ENCODE measurements around the gene JADE2. TPM values are rescaled to one million over a fixed set of nuclear protein-coding genes. Genes with fewer than 3 reads are reported as not detected.

JADE2 gene
- total and polyA plus RNA-seq, 4 donors = 3.9 to 11.4 (median 5.5) TPM

DNA sequence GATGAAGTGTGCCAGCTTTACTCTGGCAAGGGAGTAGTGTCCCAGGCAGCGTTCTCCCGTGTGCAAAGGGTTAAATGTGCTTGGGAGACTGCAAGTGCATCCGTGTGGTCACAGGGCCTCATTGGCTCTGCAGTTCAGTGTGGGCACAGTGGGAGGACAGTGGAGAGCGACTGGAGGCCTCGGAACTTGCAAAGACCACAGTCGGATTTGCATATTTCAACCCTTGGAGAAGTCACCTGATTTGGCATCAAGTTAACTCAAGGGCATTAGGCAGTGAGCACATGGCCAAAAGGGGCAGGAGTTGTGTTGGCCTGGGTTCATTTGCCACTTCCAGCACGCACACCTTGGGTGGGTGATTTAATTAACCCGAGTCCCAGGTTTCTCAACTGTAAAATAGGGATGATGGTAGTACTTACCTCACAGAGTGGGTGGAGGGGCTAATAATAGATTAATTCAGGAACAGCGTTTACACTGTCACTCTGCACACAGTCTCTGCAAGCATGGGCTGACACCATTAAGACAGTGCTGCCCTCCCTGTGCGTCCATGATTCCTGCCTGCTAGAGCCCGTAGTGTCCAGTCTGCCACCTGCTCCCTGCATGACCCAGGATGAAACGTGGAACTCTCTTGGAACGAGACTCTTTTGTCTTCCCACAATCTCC lies 22.7 kb downstream of the JADE2 start:
- peaks cover 0 to 7% (median 0%) of the 10 kb centered on the region in 4 donors for H3K4me1 ChIP-seq (ENCODE audit: control insufficient read depth in 4 of 4, insufficient read depth in 4 of 4, low read length in 3 of 4)
- TF ChIP-seq, protein P1, sequence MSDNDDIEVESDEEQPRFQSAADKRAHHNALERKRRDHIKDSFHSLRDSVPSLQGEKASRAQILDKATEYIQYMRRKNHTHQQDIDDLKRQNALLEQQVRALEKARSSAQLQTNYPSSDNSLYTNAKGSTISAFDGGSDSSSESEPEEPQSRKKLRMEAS (IDR thresholded peaks at IDR 0.05) = no peak
- TF ChIP-seq JUND (IDR thresholded peaks at IDR 0.05) = no peak
- TF ChIP-seq TAF1 (conservative IDR thresholded peaks at IDR 0.05) = no peak
- no peak for TF ChIP-seq RXRA (IDR thresholded peaks at IDR 0.05)
- TF ChIP-seq, protein P2, sequence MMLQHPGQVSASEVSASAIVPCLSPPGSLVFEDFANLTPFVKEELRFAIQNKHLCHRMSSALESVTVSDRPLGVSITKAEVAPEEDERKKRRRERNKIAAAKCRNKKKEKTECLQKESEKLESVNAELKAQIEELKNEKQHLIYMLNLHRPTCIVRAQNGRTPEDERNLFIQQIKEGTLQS (IDR thresholded peaks at IDR 0.05) = no peak
- TF ChIP-seq YY1 (IDR thresholded peaks at IDR 0.05) = no peak
- no peak for TF ChIP-seq HNF4A (conservative IDR thresholded peaks at IDR 0.05)
- no peak for TF ChIP-seq FOXA2 (IDR thresholded peaks at IDR 0.05)
- no peak for TF ChIP-seq ZBTB33 (IDR thresholded peaks at IDR 0.05)
- TF ChIP-seq HNF4G (IDR thresholded peaks at IDR 0.05) = no peak
- no peak for TF ChIP-seq SP1 (IDR thresholded peaks at IDR 0.05)
- TF ChIP-seq GABPA (IDR thresholded peaks at IDR 0.05 in 1 of 2, conservative IDR thresholded peaks at IDR 0.05 in 1 of 2) = no peak
- H3K36me3 ChIP-seq (ENCODE audit: control insufficient read depth in 4 of 4, insufficient read depth in 3 of 4, low read depth in 1 of 4, low read length in 3 of 4) = peaks cover 2 to 25% (median 12%) of the 10 kb centered on the region in 4 donors
- H3K27me3 ChIP-seq (ENCODE audit: control insufficient read depth in 4 of 4, insufficient read depth in 4 of 4, low read length in 3 of 4) = no peaks in the 10 kb centered on the region
- 91% methylated on average over 13 of the region's 13 CpGs for WGBS
- no peak for DNase-seq (ENCODE audit: low spot score)
- H3K4me3 ChIP-seq (ENCODE audit: low read depth in 1 of 3, low read length in 3 of 3) = no peak overlapping the region
- H3K9me3 ChIP-seq (ENCODE audit: control insufficient read depth in 4 of 4, low read length in 3 of 4) = no peaks in the 10 kb centered on the region
- H3K9ac ChIP-seq (ENCODE audit: low read depth in 1 of 2, low read length in 2 of 2) = no peak overlapping the region
- H3K27ac ChIP-seq (ENCODE audit: low read depth in 1 of 2, low read length in 2 of 2) = no peak overlapping the region

- no peak for DNase-seq (ENCODE audit: low spot score)
- Histone ChIP-seq H3K27ac (ENCODE audit: low read depth in 1 of 2, low read length in 2 of 2) (no peak overlapping the region), H3K4me1 (ENCODE audit: control insufficient read depth in 4 of 4, insufficient read depth in 4 of 4, low read length in 3 of 4) (peaks cover 1 to 20% (median 7%) of the 10 kb centered on the region in 4 donors), H3K9me3 (ENCODE audit: control insufficient read depth in 4 of 4, low read length in 3 of 4) (no peaks in the 10 kb centered on the region), H3K27me3 (ENCODE audit: control insufficient read depth in 4 of 4, insufficient read depth in 4 of 4, low read length in 3 of 4) (no peaks in the 10 kb centered on the region), H3K9ac (ENCODE audit: low read depth in 1 of 2, low read length in 2 of 2) (no peak overlapping the region), H3K36me3 (ENCODE audit: control insufficient read depth in 4 of 4, insufficient read depth in 3 of 4, low read depth in 1 of 4, low read length in 3 of 4) (peaks cover 2 to 25% (median 8%) of the 10 kb centered on the region in 4 donors), H3K4me3 (ENCODE audit: low read depth in 1 of 3, low read length in 3 of 3) (no peak overlapping the region)
- WGBS = 90% methylated on average over 3 of the region's 3 CpGs
- TF ChIP-seq, protein P1 (IDR thresholded peaks at IDR 0.05) = no peak
- no peak for TF ChIP-seq JUND (IDR thresholded peaks at IDR 0.05)
- no peak for TF ChIP-seq GABPA (IDR thresholded peaks at IDR 0.05 in 1 of 2, conservative IDR thresholded peaks at IDR 0.05 in 1 of 2)
- TF ChIP-seq FOXA2 (IDR thresholded peaks at IDR 0.05) = no peak
- no peak for TF ChIP-seq TAF1 (conservative IDR thresholded peaks at IDR 0.05)
- no peak for TF ChIP-seq FOXA1 (IDR thresholded peaks at IDR 0.05)
- no peak for TF ChIP-seq EGR1 (IDR thresholded peaks at IDR 0.05; ENCODE audit: low read depth in 2 of 2)
- no peak for TF ChIP-seq NR2F2 (IDR thresholded peaks at IDR 0.05)
- TF ChIP-seq YY1 (IDR thresholded peaks at IDR 0.05) = no peak
- TF ChIP-seq REST (IDR thresholded peaks at IDR 0.05) = no peak
- TF ChIP-seq ZBTB33 (IDR thresholded peaks at IDR 0.05) = no peak
Measured at GRCh38 chr5:134549714-134550113, 24.2 kb downstream of the JADE2 start.

All from liver (tissue), 9 donors.